Measurements from ENCODE around the gene CNTN2.
A peak's percentile ranks its signal among the peaks of the same experiment; 100 is the strongest.

CNTN2 gene

GRCh38 chr1:205054013-205054412 is 11.0 kb downstream of the CNTN2 start:
- DNase-seq (ENCODE audit: low spot score) = no peak

GRCh38 chr1:205056188-205056611 is 13.2 kb downstream of the CNTN2 start:
- DNase-seq (ENCODE audit: low spot score) = peak; percentile 88

GRCh38 chr1:205056956-205057568 is 14.1 kb downstream of the CNTN2 start:
- DNase-seq (ENCODE audit: low spot score) = no peak

GRCh38 chr1:205057808-205058575 is 15.0 kb downstream of the CNTN2 start:
- no peak for DNase-seq (ENCODE audit: low spot score)

GRCh38 chr1:205058853-205059252 is 15.8 kb downstream of the CNTN2 start:
- no peak for DNase-seq (ENCODE audit: low spot score)

GRCh38 chr1:205059660-205060059 is 16.6 kb downstream of the CNTN2 start:
- DNase-seq (ENCODE audit: low spot score) = no peak

- DNase-seq (ENCODE audit: low spot score) = no peak
Measured at GRCh38 chr1:205060746-205061145, 17.7 kb downstream of the CNTN2 start.

- DNase-seq (ENCODE audit: low spot score) = no peak
Measured at GRCh38 chr1:205061227-205061626, 18.2 kb downstream of the CNTN2 start.

- peak; percentile 89 for DNase-seq (ENCODE audit: low spot score)
Measured at GRCh38 chr1:205061665-205062069, 18.7 kb downstream of the CNTN2 start.

- no peak for DNase-seq (ENCODE audit: low spot score)
Measured at GRCh38 chr1:205062319-205062718, 19.3 kb downstream of the CNTN2 start.

GRCh38 chr1:205062895-205063294 is 19.9 kb downstream of the CNTN2 start:
- no peak for DNase-seq (ENCODE audit: low spot score)

GRCh38 chr1:205064301-205064700 is 21.3 kb downstream of the CNTN2 start:
- no peak for DNase-seq (ENCODE audit: low spot score)

GRCh38 chr1:205064741-205065316 is 21.8 kb downstream of the CNTN2 start:
- no peak for DNase-seq (ENCODE audit: low spot score)

- DNase-seq (ENCODE audit: low spot score) = no peak
Measured at GRCh38 chr1:205065666-205066065, 22.7 kb downstream of the CNTN2 start.

- no peak for DNase-seq (ENCODE audit: low spot score)
Measured at GRCh38 chr1:205066141-205066818, 23.3 kb downstream of the CNTN2 start.

GRCh38 chr1:205067031-205067430 is 24.0 kb downstream of the CNTN2 start:
- no peak for DNase-seq (ENCODE audit: low spot score)

GRCh38 chr1:205068001-205068400 is 25.0 kb downstream of the CNTN2 start:
- DNase-seq (ENCODE audit: low spot score) = no peak

- DNase-seq (ENCODE audit: low spot score) = no peak
Measured at GRCh38 chr1:205068457-205069040, 25.5 kb downstream of the CNTN2 start.

- no peak for DNase-seq (ENCODE audit: low spot score)
Measured at GRCh38 chr1:205069371-205070125, 26.5 kb downstream of the CNTN2 start.

- DNase-seq (ENCODE audit: low spot score) = peak; percentile 15
Measured at GRCh38 chr1:205071028-205071409, 28.0 kb downstream of the CNTN2 start.

- DNase-seq (ENCODE audit: low spot score) = peak; percentile 25
Measured at GRCh38 chr1:205071801-205072200, 28.8 kb downstream of the CNTN2 start.

- peak; percentile 16 for DNase-seq (ENCODE audit: low spot score)
Measured at GRCh38 chr1:205072286-205072685, 29.3 kb downstream of the CNTN2 start.
